ENCODE measurements around the gene LTBP1. TPM values are rescaled to one million over a fixed set of nuclear protein-coding genes. Genes with fewer than 3 reads are reported as not detected.

The LTBP1 gene
- total RNA-seq, 1 donor from 2014 or later: 102 TPM

- Mint-ChIP-seq H3K4me1 (ENCODE audit: unreplicated experiment) (peaks cover 7% of the 10 kb centered on the region), H3K9me3 (ENCODE audit: unreplicated experiment) (no peaks in the 10 kb centered on the region), H3K4me3 (ENCODE audit: unreplicated experiment) (no peak overlapping the region), H3K27ac (ENCODE audit: unreplicated experiment) (no peak overlapping the region), H3K27me3 (ENCODE audit: unreplicated experiment) (no peaks in the 10 kb centered on the region), H3K36me3 (ENCODE audit: unreplicated experiment) (no peaks in the 10 kb centered on the region)
- no peak for TF ChIP-seq CTCF (IDR thresholded peaks at IDR 0.05)
- no peak for DNase-seq (ENCODE audit: extremely low spot score, unreplicated experiment)
Measured at GRCh38 chr2:33442528-33443079, 495.9 kb downstream of the LTBP1 start.

- no peaks in the 10 kb centered on the region for H3K9me3 Mint-ChIP-seq (ENCODE audit: unreplicated experiment)
- DNase-seq (ENCODE audit: extremely low spot score, unreplicated experiment): no peak
- no peak overlapping the region for H3K4me3 Mint-ChIP-seq (ENCODE audit: unreplicated experiment)
- no peak for TF ChIP-seq CTCF (IDR thresholded peaks at IDR 0.05)
- no peaks in the 10 kb centered on the region for H3K27me3 Mint-ChIP-seq (ENCODE audit: unreplicated experiment)
- peaks cover 6% of the 10 kb centered on the region for H3K4me1 Mint-ChIP-seq (ENCODE audit: unreplicated experiment)
- H3K27ac Mint-ChIP-seq (ENCODE audit: unreplicated experiment): no peak overlapping the region
- no peaks in the 10 kb centered on the region for H3K36me3 Mint-ChIP-seq (ENCODE audit: unreplicated experiment)
Measured at GRCh38 chr2:33443274-33443829, 496.6 kb downstream of the LTBP1 start.

GRCh38 chr2:33444967-33445366 lies 498.2 kb downstream of the LTBP1 start:
- TF ChIP-seq CTCF (IDR thresholded peaks at IDR 0.05): no peak
- no peaks in the 10 kb centered on the region for H3K9me3 Mint-ChIP-seq (ENCODE audit: unreplicated experiment)
- H3K27ac Mint-ChIP-seq (ENCODE audit: unreplicated experiment): no peak overlapping the region
- H3K4me3 Mint-ChIP-seq (ENCODE audit: unreplicated experiment): no peak overlapping the region
- peaks cover 6% of the 10 kb centered on the region for H3K4me1 Mint-ChIP-seq (ENCODE audit: unreplicated experiment)
- H3K27me3 Mint-ChIP-seq (ENCODE audit: unreplicated experiment): no peaks in the 10 kb centered on the region
- no peak for DNase-seq (ENCODE audit: extremely low spot score, unreplicated experiment)
- no peaks in the 10 kb centered on the region for H3K36me3 Mint-ChIP-seq (ENCODE audit: unreplicated experiment)

- Mint-ChIP-seq H3K27ac (ENCODE audit: unreplicated experiment) (no peak overlapping the region), H3K4me1 (ENCODE audit: unreplicated experiment) (peaks cover 6% of the 10 kb centered on the region), H3K27me3 (ENCODE audit: unreplicated experiment) (no peaks in the 10 kb centered on the region), H3K36me3 (ENCODE audit: unreplicated experiment) (peaks cover 6% of the 10 kb centered on the region), H3K4me3 (ENCODE audit: unreplicated experiment) (no peak overlapping the region), H3K9me3 (ENCODE audit: unreplicated experiment) (peaks cover 16% of the 10 kb centered on the region)
- TF ChIP-seq CTCF (IDR thresholded peaks at IDR 0.05): no peak
- no peak for DNase-seq (ENCODE audit: extremely low spot score, unreplicated experiment)
Measured at GRCh38 chr2:33448220-33448899, 501.6 kb downstream of the LTBP1 start.

Small RNAs within 50 kb of the gene (microRNA-seq; reads per million reads assigned to microRNA genes)
- not detected for gene MIR4430 (ENCODE audit: unreplicated experiment)

Measured in osteocyte (in vitro differentiated cells).